Uterus (tissue), 2 donors: Measurements from ENCODE around the gene MAP1LC3A.

Source experiments
- POLR2A ChIP-seq, 2 donors: fragments of 450-650 bp; IDR thresholded peaks; one replicate each; pipeline ENCODE4 v1.6.1; 2016; ENCODE audit warnings: antibody characterized with exemption in 2 of 2, mild to moderate bottlenecking in 1 of 2, moderate library complexity in 1 of 2
- TF ChIP-seq, protein P1 (sequence below), 4 experiments: fragments of 200-600 bp in 2 of 4; fragments of 450-650 bp in 2 of 4; sonication (generic) in 2 of 4; IDR thresholded peaks; one replicate each; pipeline ENCODE4 v1.5.1; 2016 to 2019; ENCODE audit warnings: antibody characterized with exemption in 4 of 4, mild to moderate bottlenecking in 2 of 4, moderate library complexity in 1 of 4

DNA sequence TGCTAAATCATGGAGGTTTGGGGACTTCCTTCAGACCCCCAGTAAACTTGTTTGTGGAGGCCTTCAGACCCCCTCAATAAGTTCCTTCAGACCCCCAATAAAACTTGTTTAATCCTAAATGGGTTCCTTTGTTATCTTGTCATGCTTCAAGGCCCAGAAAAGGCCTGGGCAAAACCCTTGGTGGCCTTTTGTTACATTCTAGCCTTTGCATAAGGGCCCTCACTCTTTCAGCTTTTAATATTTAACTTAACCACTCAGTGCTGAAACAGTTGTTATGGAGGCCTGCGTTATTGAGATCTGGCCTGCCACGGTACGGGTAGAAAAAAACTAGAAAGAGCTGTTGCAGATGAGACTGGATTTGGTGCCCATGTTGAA, 46.6 kb upstream of the MAP1LC3A start:
- TF ChIP-seq, protein P1, sequence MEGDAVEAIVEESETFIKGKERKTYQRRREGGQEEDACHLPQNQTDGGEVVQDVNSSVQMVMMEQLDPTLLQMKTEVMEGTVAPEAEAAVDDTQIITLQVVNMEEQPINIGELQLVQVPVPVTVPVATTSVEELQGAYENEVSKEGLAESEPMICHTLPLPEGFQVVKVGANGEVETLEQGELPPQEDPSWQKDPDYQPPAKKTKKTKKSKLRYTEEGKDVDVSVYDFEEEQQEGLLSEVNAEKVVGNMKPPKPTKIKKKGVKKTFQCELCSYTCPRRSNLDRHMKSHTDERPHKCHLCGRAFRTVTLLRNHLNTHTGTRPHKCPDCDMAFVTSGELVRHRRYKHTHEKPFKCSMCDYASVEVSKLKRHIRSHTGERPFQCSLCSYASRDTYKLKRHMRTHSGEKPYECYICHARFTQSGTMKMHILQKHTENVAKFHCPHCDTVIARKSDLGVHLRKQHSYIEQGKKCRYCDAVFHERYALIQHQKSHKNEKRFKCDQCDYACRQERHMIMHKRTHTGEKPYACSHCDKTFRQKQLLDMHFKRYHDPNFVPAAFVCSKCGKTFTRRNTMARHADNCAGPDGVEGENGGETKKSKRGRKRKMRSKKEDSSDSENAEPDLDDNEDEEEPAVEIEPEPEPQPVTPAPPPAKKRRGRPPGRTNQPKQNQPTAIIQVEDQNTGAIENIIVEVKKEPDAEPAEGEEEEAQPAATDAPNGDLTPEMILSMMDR (IDR thresholded peaks at IDR 0.05) = no peak
- TF ChIP-seq POLR2A (IDR thresholded peaks at IDR 0.05) = no peak
